Measurements from ENCODE around the gene LOX. TPM values are rescaled to one million over a fixed set of nuclear protein-coding genes. Genes with fewer than 3 reads are reported as not detected.

The LOX gene
- total and polyA plus RNA-seq, 2 donors = 0.66 to 5.2 TPM

GRCh38 chr5:122015471-122015870 lies 62.6 kb downstream of the LOX start:
- peaks cover 0 to 5% of the 10 kb centered on the region in 2 donors for H3K36me3 ChIP-seq (ENCODE audit: control insufficient read depth in 2 of 2, insufficient read depth in 2 of 2, low read length in 1 of 2)
- no peaks in the 10 kb centered on the region for H3K27me3 ChIP-seq (ENCODE audit: control insufficient read depth in 2 of 2, insufficient read depth in 1 of 2, low read length in 1 of 2)
- DNase-seq (ENCODE audit: low read depth in 6 of 9, low spot score in 9 of 9) = no peak
- 97% methylated on average over 5 of the region's 5 CpGs for WGBS
- H3K4me3 ChIP-seq (ENCODE audit: low read length in 2 of 2) = no peak overlapping the region
- H3K9me3 ChIP-seq (ENCODE audit: control insufficient read depth in 2 of 2, insufficient read depth in 1 of 2, low read length in 1 of 2) = no peaks in the 10 kb centered on the region
- no peaks in the 10 kb centered on the region for H3K4me1 ChIP-seq (ENCODE audit: control insufficient read depth in 2 of 2, insufficient read depth in 2 of 2, low read length in 2 of 2)
- H3K27ac ChIP-seq (ENCODE audit: low read depth in 1 of 2, low read length in 1 of 2) = no peak overlapping the region

DNA sequence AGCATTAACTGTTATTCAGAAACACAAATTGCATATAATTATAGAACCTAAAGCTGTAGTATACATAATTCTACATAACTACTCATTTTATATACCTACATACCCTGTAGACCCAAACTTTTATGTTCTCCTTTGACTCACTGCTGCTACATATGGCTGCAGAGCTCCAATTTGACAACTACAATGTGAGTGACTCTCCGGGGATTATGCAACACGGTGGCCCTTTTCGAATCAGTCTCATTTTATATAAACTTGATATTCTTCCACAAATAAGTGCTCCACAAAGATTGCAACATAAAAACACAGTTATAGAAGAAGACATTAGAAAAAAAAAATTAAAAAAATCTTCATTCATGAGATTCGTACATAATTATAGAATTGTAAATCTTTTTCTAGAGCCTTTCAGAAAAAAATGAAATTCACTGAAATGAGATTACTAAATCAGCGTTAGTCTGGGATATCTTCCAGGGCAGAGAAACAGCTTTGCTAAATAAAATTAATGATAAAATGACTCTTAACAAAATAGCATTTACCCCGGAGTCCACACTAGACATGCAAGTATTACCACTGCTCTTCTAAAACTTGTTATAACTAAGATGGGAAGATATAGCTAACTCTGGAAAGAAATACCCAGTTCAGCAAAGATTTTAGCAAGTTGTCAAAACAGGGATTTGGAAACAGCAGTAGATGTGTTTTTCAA lies 63.7 kb downstream of the LOX start:
- DNase-seq (ENCODE audit: low read depth in 6 of 9, low spot score in 9 of 9) = no peak
- H3K36me3 ChIP-seq (ENCODE audit: control insufficient read depth in 2 of 2, insufficient read depth in 2 of 2, low read length in 1 of 2) = no peaks in the 10 kb centered on the region
- no peak overlapping the region for H3K27ac ChIP-seq (ENCODE audit: low read depth in 1 of 2, low read length in 1 of 2)
- no peak overlapping the region for H3K4me3 ChIP-seq (ENCODE audit: low read length in 2 of 2)
- WGBS = 97% methylated on average over 6 of the region's 6 CpGs
- H3K27me3 ChIP-seq (ENCODE audit: control insufficient read depth in 2 of 2, insufficient read depth in 1 of 2, low read length in 1 of 2) = no peaks in the 10 kb centered on the region
- H3K9me3 ChIP-seq (ENCODE audit: control insufficient read depth in 2 of 2, insufficient read depth in 1 of 2, low read length in 1 of 2) = no peaks in the 10 kb centered on the region
- no peaks in the 10 kb centered on the region for H3K4me1 ChIP-seq (ENCODE audit: control insufficient read depth in 2 of 2, insufficient read depth in 2 of 2, low read length in 2 of 2)

Other genes starting within 250 kb of the LOX start
- gene FTMT, start 226.4 kb downstream of the LOX start, total RNA-seq = not detected
- not detected for gene FTMT, start 226.4 kb downstream of the LOX start, polyA plus RNA-seq
- 16.3 TPM for gene SRFBP1, start 116.3 kb downstream of the LOX start, total RNA-seq
- 5.4 TPM for gene SRFBP1, start 116.3 kb downstream of the LOX start, polyA plus RNA-seq
- gene ZNF474, start 51.3 kb upstream of the LOX start, total RNA-seq = 0.09 TPM
- 0.50 TPM for gene ZNF474, start 51.3 kb upstream of the LOX start, polyA plus RNA-seq
- gene SNCAIP, start 234.0 kb upstream of the LOX start, total RNA-seq = 5.2 TPM
- gene SNCAIP, start 234.0 kb upstream of the LOX start, polyA plus RNA-seq = 7.4 TPM